ENCODE measurements around the gene RPRD1A.
A peak's percentile ranks its signal among the peaks of the same experiment; 100 is the strongest.

Gene RPRD1A

DNA sequence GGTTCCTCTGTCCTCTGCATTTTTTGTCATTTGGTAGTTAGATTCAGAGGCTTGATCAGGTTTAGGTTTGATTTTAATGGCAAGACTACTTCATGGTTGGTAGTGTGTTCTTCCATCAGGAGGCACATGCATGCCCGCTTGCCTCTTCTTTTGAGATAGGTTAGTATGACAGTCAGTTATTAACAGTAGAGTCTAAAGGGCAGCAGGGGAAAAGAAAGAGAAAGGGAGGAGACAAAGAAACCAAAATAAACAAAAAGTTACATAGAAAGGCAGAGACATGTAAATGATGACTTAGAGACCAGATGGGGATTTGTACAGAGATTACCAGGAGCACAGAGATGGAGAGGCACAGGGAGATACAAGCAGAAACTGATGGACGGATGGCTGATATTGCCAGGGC, 105.0 kb downstream of the RPRD1A start:
- no peak for DNase-seq

DNA sequence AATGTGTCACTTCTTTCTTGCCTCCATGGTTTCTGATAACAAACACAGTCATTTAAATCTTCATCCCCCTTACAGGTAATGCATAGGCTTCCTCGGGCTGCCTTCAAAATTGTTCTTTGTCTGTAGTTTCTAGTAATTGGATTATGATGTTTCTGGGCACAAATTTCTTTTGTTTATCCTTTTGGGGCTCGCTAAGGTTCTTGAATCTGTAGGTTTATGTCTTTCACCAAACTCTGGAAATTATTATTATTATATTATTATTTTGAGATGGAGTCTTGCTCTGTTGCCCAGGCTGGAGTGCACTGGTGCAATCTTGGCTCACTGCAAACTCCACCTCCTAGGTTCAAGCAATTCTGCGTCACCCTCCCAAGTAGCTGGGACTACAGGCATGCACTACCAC, 111.1 kb downstream of the RPRD1A start:
- DNase-seq, result no peak

DNA sequence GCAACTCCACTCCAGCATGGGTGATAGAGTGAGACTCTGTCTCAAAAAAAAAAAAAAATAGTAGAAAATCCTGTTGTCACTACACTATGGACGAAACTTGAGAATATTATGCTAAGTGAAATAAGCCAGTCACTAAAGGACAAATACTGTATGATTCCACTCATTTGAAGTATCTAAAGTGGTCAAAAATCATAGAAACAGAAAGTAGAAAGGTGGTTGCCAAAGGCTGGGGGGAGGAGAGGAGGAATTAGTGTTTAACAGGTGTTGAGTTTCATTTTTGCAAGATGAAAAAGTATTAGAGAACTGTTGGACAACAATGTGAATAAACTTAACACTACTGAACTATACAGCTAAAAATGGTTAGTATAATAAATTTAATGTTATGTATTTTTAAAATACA, 113.7 kb downstream of the RPRD1A start:
- no peak for DNase-seq

DNA sequence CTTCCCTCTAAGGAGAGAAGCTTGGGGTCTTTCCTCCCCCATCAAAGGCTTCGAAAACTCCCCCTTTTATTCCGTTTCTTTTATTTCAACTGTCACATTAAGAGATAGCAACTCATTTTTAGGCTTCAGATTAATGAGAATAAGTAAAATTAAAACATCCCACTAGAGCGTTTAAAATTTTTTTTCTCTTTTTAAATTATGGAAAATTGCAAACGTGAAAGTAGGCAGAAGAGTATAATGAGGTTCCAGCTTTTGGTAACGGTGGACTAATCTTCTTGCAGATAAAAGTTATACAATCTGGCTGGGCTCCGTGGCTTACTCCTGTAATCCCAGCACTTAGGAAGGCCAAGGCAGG, 116.8 kb downstream of the RPRD1A start:
- DNase-seq, result no peak

DNA sequence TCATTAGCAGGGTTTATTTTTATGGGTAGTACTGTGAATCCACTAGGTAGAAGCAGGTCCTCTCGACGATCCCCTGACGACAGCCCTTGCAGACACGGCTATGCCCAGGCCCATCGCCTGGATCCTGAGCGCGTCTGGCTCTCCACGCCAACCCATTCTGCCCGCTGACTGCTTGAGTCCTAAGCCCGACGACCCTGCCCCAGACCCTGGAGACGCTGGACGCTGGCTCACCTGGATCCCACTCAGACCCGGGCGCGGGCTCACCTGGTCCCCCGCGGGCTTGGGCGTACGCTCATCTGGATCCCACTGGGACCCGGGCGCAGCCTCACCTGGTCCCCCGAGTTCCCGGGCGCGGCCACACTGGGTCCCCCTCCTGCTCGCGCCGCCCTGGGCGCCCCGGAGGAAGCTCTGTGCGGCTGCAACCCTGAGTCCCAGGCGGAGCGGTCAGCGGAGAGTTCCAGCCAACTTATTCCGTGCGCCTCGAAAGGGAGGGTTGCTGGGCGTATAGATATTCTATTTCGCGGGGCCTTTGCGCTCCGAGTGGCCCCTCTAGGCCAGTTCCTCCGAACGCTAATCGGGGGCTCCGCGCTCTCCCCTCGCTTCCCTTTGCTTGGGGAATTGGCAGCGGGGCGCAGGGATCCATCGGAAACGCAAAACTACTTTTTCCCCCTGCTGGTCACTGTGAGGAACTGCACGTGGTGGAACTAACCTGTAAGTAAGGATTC, 117.3 kb downstream of the RPRD1A start:
- DNase-seq, result peak; percentile 16

DNA sequence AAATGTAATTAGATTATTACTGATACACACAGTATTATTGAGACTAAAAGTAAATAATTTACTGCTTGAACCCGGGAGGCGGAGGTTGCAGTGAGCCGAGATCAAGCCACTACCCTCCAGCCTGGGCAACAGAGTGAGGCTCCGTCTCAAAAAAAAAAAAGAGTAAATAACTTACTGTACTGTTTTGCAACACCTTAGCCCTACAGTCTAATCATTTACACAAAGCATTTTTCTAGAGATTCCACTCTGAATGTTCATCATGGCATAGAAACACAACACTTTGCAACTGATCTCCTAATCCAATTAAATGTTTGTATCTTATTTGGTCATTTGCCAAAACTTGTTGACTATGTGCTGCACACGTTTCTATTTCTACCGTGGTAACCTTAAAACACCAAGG, 118.3 kb downstream of the RPRD1A start:
- no peak for DNase-seq

DNA sequence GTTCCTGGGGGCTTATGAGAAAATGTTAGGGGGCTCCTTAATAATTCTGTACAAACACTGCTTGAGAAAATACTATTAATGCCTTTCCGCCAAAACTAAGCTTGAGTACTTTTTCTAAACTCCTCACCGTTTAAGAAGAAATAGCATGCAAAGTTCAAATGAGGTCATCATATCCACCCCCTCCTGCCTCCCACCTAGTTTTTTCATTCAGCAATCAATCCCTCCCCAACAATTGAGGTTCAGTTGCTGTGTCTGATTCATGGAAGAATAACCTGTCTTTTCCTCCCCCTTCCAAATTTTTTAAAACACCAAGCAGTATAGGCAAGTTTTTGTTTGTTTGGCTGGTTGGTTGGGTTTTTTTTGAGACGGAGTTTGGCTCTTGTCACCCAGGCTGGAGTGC, 119.3 kb downstream of the RPRD1A start:
- DNase-seq, result no peak

DNA sequence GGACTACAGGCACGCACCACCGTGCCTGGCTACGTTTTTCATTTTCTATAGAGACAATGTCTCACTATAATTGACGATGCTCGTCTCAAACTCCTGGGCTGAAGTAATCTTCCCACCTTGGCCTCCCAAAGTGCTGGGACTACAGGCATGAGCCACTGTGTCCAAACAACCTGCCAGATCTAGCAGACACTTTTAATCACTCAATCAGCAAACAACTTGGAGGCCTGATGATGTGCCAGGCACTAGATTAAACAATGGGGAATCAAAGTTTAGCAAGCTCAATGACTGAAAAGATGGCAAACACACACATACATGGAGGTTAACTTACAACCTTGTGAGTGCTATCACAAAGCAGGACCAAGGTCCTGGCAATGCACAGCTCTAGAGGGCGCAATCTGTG, 124.7 kb downstream of the RPRD1A start:
- no peak for DNase-seq

DNA sequence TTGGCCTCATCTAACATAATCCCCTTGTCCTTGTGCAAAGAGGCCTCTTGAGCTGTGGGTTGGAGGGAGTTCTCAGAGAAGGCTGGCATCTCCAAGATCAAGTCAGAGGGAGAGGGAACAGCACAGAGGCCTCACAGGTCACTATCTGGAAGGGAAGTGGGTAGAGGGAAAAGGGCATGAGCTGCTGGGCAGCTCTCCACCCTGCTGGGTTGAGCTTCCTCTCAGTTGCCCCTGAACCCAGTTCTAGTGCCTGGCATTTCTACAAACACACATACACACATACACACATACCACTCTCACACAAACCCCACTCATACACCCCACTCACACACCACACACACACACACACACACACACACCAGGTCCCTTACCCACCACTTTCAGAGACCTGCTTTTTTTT, 125.2 kb downstream of the RPRD1A start:
- DNase-seq, result no peak

DNA sequence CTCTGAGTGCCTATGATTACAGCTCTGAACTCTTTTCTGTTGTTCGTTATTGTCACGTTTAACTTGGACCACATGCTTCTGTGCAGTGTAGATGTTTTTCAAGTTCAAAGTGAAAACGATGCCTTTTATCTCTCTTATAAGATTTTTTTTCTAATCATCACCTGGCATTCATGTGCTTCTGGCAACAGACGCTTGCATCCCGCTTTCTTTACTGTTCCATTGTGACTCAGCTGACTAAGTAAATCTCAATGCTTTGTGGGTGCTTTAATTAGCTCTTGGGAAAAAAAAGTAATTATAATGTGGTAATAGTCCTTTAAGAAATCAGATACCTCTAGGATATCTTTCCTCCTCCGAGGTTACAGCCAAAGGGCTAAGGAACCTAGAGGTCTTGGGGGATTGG, 126.1 kb downstream of the RPRD1A start:
- DNase-seq, result no peak

All from NCI-H1048 (cell line).